ENCODE data around the gene SETD6. TPM values are rescaled to one million over a fixed set of nuclear protein-coding genes. Genes with fewer than 3 reads are reported as not detected.
"Not testable (repeated sequence)": the region's sequence is repeated elsewhere in the genome, so short reads cannot be mapped to it uniquely, and the experiment has no call there.

SETD6 gene
- total RNA-seq, 2 experiments from 2014 or later: 13.8 to 15.1 TPM

- no peaks in the 10 kb centered on the region for H3K36me3 Mint-ChIP-seq (ENCODE audit: low read depth)
- no peak for DNase-seq
- POLR2A ChIA-PET: no interaction called here
- intact Hi-C loops (cut with DNase I, micrococcal nuclease): no loop called here
- H3K27ac Mint-ChIP-seq: no peak overlapping the region
- CTCF ChIA-PET: interaction anchor here (0.5 to 0.6 kb wide), 3 partner anchors 18 to 361 kb away, joined by 3 to 4 read pairs (median 3); no protein-coding TSS in a partner anchor
- H3K4me3 Mint-ChIP-seq: no peak overlapping the region
- no peaks in the 10 kb centered on the region for H3K4me1 Mint-ChIP-seq
- ATAC-seq: no peak
- H3K9me3 Mint-ChIP-seq (ENCODE audit: low read depth): no peaks in the 10 kb centered on the region
- peaks cover 2% of the 10 kb centered on the region for H3K27me3 Mint-ChIP-seq
Measured at GRCh38 chr16:58481226-58481869, 34.0 kb upstream of the SETD6 start.

- Mint-ChIP-seq H3K27me3 (peaks cover 2% of the 10 kb centered on the region), H3K4me1 (no peaks in the 10 kb centered on the region), H3K27ac (no peak overlapping the region), H3K4me3 (no peak overlapping the region), H3K36me3 (ENCODE audit: low read depth) (no peaks in the 10 kb centered on the region), H3K9me3 (ENCODE audit: low read depth) (no peaks in the 10 kb centered on the region)
- CTCF ChIA-PET: interaction anchor here (1.9 kb wide), 1 partner anchor 145 kb away, joined by 5 read pairs; no protein-coding TSS in a partner anchor
- ATAC-seq (no peak), DNase-seq (no peak)
- POLR2A ChIA-PET: no interaction called here
- intact Hi-C loops (cut with DNase I, micrococcal nuclease): no loop called here
Measured at GRCh38 chr16:58481931-58482330, 33.4 kb upstream of the SETD6 start.

GRCh38 chr16:58485184-58485887 lies 30.0 kb upstream of the SETD6 start:
- H3K9me3 Mint-ChIP-seq (ENCODE audit: low read depth): no peaks in the 10 kb centered on the region
- H3K27me3 Mint-ChIP-seq: peaks cover 2% of the 10 kb centered on the region
- intact Hi-C loops (cut with DNase I, micrococcal nuclease): no loop called here
- H3K4me1 Mint-ChIP-seq: no peaks in the 10 kb centered on the region
- no peak overlapping the region for H3K27ac Mint-ChIP-seq
- no peak overlapping the region for H3K4me3 Mint-ChIP-seq
- DNase-seq (no peak), ATAC-seq (no peak)
- ChIA-PET CTCF (interaction anchor here (0.6 to 6.2 kb wide), 5 partner anchors 15 to 271 kb away, joined by 3 to 173 read pairs (median 4); no protein-coding TSS in a partner anchor), POLR2A (no interaction called here)
- H3K36me3 Mint-ChIP-seq (ENCODE audit: low read depth): no peaks in the 10 kb centered on the region

- H3K27ac Mint-ChIP-seq: no peak overlapping the region
- DNase-seq (peak; percentile 87), ATAC-seq (peak; percentile 95)
- H3K4me1 Mint-ChIP-seq: no peaks in the 10 kb centered on the region
- H3K9me3 Mint-ChIP-seq (ENCODE audit: low read depth): no peaks in the 10 kb centered on the region
- H3K36me3 Mint-ChIP-seq (ENCODE audit: low read depth): no peaks in the 10 kb centered on the region
- intact Hi-C loops (cut with DNase I, micrococcal nuclease): loop anchor here (1.0 kb wide), 1 partner anchor 151 kb away; no protein-coding TSS in a partner anchor
- no peaks in the 10 kb centered on the region for H3K27me3 Mint-ChIP-seq
- CTCF ChIA-PET: interaction anchor here (0.6 to 6.2 kb wide), 21 partner anchors 9 to 585 kb away, joined by 3 to 173 read pairs (median 3); partner anchors contain the start of gene NDRG4
- no peak overlapping the region for H3K4me3 Mint-ChIP-seq
- POLR2A ChIA-PET: no interaction called here
Measured at GRCh38 chr16:58487566-58488351, 27.6 kb upstream of the SETD6 start.

GRCh38 chr16:58488531-58488930 lies 26.8 kb upstream of the SETD6 start:
- Mint-ChIP-seq H3K27ac (no peak overlapping the region), H3K9me3 (ENCODE audit: low read depth) (no peaks in the 10 kb centered on the region), H3K4me1 (no peaks in the 10 kb centered on the region), H3K4me3 (no peak overlapping the region), H3K27me3 (no peaks in the 10 kb centered on the region), H3K36me3 (ENCODE audit: low read depth) (no peaks in the 10 kb centered on the region)
- DNase-seq (no peak), ATAC-seq (no peak)
- ChIA-PET CTCF (interaction anchor here (0.6 to 6.2 kb wide), 7 partner anchors 14 to 1396 kb away, joined by 3 to 173 read pairs (median 4); partner anchors contain the start of gene CPNE2), POLR2A (no interaction called here)
- intact Hi-C loops (cut with DNase I, micrococcal nuclease): no loop called here

GRCh38 chr16:58490065-58490464 lies 25.3 kb upstream of the SETD6 start:
- no peak overlapping the region for H3K4me3 Mint-ChIP-seq

GRCh38 chr16:58490539-58490938 lies 24.8 kb upstream of the SETD6 start:
- H3K36me3 Mint-ChIP-seq (ENCODE audit: low read depth); H3K27ac Mint-ChIP-seq; H3K4me3 Mint-ChIP-seq; H3K27me3 Mint-ChIP-seq; POLR2A ChIA-PET; ATAC-seq; H3K9me3 Mint-ChIP-seq (ENCODE audit: low read depth); DNase-seq; intact Hi-C loops (cut with DNase I, micrococcal nuclease); H3K4me1 Mint-ChIP-seq: not testable (repeated sequence)
- CTCF ChIA-PET: interaction anchor here (0.6 to 5.9 kb wide), 4 partner anchors 151 to 266 kb away, joined by 3 to 45 read pairs (median 3); no protein-coding TSS in a partner anchor

More at GRCh38 chr16:58490065-58490464, 25.3 kb upstream of the SETD6 start:
- Mint-ChIP-seq H3K36me3 (ENCODE audit: low read depth) (no peaks in the 10 kb centered on the region), H3K9me3 (ENCODE audit: low read depth) (no peaks in the 10 kb centered on the region), H3K27me3 (no peaks in the 10 kb centered on the region), H3K4me1 (peaks cover 3% of the 10 kb centered on the region), H3K27ac (no peak overlapping the region)
- ChIA-PET CTCF (interaction anchor here (0.8 to 6.2 kb wide), 3 partner anchors 30 to 154 kb away, joined by 3 to 173 read pairs (median 4); no protein-coding TSS in a partner anchor), POLR2A (no interaction called here)
- ATAC-seq: no peak
- no peak for DNase-seq
- intact Hi-C loops (cut with DNase I, micrococcal nuclease): no loop called here

GRCh38 chr16:58492066-58492465 lies 23.3 kb upstream of the SETD6 start:
- CTCF ChIA-PET: interaction anchor here (0.6 to 5.9 kb wide), 2 partner anchors 156 to 169 kb away, joined by 3 to 45 read pairs; no protein-coding TSS in a partner anchor
- H3K27ac Mint-ChIP-seq: no peak overlapping the region
- H3K36me3 Mint-ChIP-seq (ENCODE audit: low read depth): no peaks in the 10 kb centered on the region
- intact Hi-C loops (cut with DNase I, micrococcal nuclease): no loop called here
- DNase-seq (no peak), ATAC-seq (no peak)
- no peaks in the 10 kb centered on the region for H3K27me3 Mint-ChIP-seq
- H3K4me3 Mint-ChIP-seq: no peak overlapping the region
- peaks cover 15% of the 10 kb centered on the region for H3K4me1 Mint-ChIP-seq
- H3K9me3 Mint-ChIP-seq (ENCODE audit: low read depth): no peaks in the 10 kb centered on the region
- POLR2A ChIA-PET: interaction anchor here (0.7 kb wide), 1 partner anchor 1561 kb away, joined by 3 read pairs; no protein-coding TSS in a partner anchor

GRCh38 chr16:58492735-58493134 lies 22.6 kb upstream of the SETD6 start:
- no peaks in the 10 kb centered on the region for H3K36me3 Mint-ChIP-seq (ENCODE audit: low read depth)
- peaks cover 15% of the 10 kb centered on the region for H3K4me1 Mint-ChIP-seq
- intact Hi-C loops (cut with DNase I, micrococcal nuclease): no loop called here
- H3K9me3 Mint-ChIP-seq (ENCODE audit: low read depth): no peaks in the 10 kb centered on the region
- ATAC-seq: no peak
- ChIA-PET POLR2A (interaction anchor here (0.7 kb wide), 1 partner anchor 1561 kb away, joined by 3 read pairs; no protein-coding TSS in a partner anchor), CTCF (interaction anchor here (1.0 to 5.9 kb wide), 3 partner anchors 19 to 160 kb away, joined by 3 to 45 read pairs (median 6); no protein-coding TSS in a partner anchor)
- H3K27ac Mint-ChIP-seq: no peak overlapping the region
- no peak for DNase-seq
- no peak overlapping the region for H3K4me3 Mint-ChIP-seq
- no peaks in the 10 kb centered on the region for H3K27me3 Mint-ChIP-seq

- ATAC-seq: no peak
- H3K27ac Mint-ChIP-seq: no peak overlapping the region
Measured at GRCh38 chr16:58493756-58494431, 21.4 kb upstream of the SETD6 start.

More at GRCh38 chr16:58493756-58494431, 21.4 kb upstream of the SETD6 start:
- CTCF ChIA-PET: interaction anchor here (0.9 to 5.9 kb wide), 6 partner anchors 18 to 164 kb away, joined by 3 to 45 read pairs (median 4); no protein-coding TSS in a partner anchor
- Mint-ChIP-seq H3K4me3 (no peak overlapping the region), H3K36me3 (ENCODE audit: low read depth) (no peaks in the 10 kb centered on the region), H3K27me3 (no peaks in the 10 kb centered on the region), H3K4me1 (peaks cover 15% of the 10 kb centered on the region), H3K9me3 (ENCODE audit: low read depth) (no peaks in the 10 kb centered on the region)
- intact Hi-C loops (cut with DNase I, micrococcal nuclease): loop anchor here in 1 of 2 experiments (2.0 kb wide), 1 partner anchor 101 kb away; the partner anchor contains the start of gene GINS3
- no peak for DNase-seq
- POLR2A ChIA-PET: no interaction called here

Data from activated CD4-positive, alpha-beta T cell treated with anti-CD3 and anti-CD28 coated beads for 36 hours (primary cell).